IPS-15b (cell line): Measurements from ENCODE around the gene KCNJ9.

ENCODE experiments used
- H3K27me3 ChIP-seq: one replicate; pipeline ENCODE4 v1.6.1; 2013; ENCODE audit warnings: low read length; ENCODE audit not compliant: control insufficient read depth, insufficient read depth
- H3K36me3 ChIP-seq: one replicate; pipeline ENCODE4 v1.6.1; 2013; ENCODE audit warnings: low read length; ENCODE audit not compliant: control insufficient read depth, insufficient read depth
- H3K4me1 ChIP-seq: one replicate; pipeline ENCODE4 v1.6.1; 2013; ENCODE audit warnings: mild to moderate bottlenecking, low read length; ENCODE audit not compliant: control insufficient read depth, insufficient read depth
- H3K4me3 ChIP-seq: one replicate; pipeline ENCODE4 v1.5.1; 2013; ENCODE audit warnings: low read depth, low read length
- H3K9ac ChIP-seq: one replicate; pipeline ENCODE4 v1.6.1; 2013; ENCODE audit warnings: low read depth, mild to moderate bottlenecking, low read length
- H3K9me3 ChIP-seq: one replicate; pipeline ENCODE4 v1.6.1; 2013; ENCODE audit warnings: mild to moderate bottlenecking, low read length; ENCODE audit not compliant: control insufficient read depth, insufficient read depth

KCNJ9 gene

GRCh38 chr1:160093624-160094290 is 12.4 kb downstream of the KCNJ9 start:
- H3K4me3 ChIP-seq: no peak overlapping the region
- H3K9ac ChIP-seq: no peak overlapping the region
- no peaks in the 10 kb centered on the region for H3K9me3 ChIP-seq
- peaks cover 30% of the 10 kb centered on the region for H3K4me1 ChIP-seq
- peaks cover 36% of the 10 kb centered on the region for H3K36me3 ChIP-seq
- no peaks in the 10 kb centered on the region for H3K27me3 ChIP-seq

DNA sequence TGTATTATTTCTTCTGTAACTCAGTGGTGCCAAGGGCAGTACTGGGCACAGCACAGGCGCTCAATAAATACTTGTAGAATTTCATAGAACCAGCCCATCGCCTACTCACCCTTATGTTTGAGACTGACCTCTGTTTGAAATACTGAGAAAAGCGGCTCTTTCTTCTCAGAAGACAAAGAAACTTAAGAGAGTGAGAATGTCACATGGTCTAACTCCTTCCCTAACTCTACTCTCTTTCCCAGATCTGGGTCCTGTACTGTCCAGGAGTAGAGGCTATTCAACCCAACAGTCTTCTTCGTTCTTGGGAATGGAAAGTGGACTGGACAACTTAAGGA is 12.9 kb downstream of the KCNJ9 start:
- Histone ChIP-seq H3K4me3 (no peak overlapping the region), H3K9me3 (no peaks in the 10 kb centered on the region), H3K27me3 (no peaks in the 10 kb centered on the region), H3K4me1 (peaks cover 32% of the 10 kb centered on the region), H3K9ac (no peak overlapping the region), H3K36me3 (peaks cover 36% of the 10 kb centered on the region)

- H3K9me3 ChIP-seq: no peaks in the 10 kb centered on the region
- H3K9ac ChIP-seq: no peak overlapping the region
- H3K36me3 ChIP-seq: peaks cover 36% of the 10 kb centered on the region
- H3K4me3 ChIP-seq: no peak overlapping the region
- peaks cover 5% of the 10 kb centered on the region for H3K27me3 ChIP-seq
- peaks cover 34% of the 10 kb centered on the region for H3K4me1 ChIP-seq
Observed at GRCh38 chr1:160094806-160095205, 13.5 kb downstream of the KCNJ9 start.

DNA sequence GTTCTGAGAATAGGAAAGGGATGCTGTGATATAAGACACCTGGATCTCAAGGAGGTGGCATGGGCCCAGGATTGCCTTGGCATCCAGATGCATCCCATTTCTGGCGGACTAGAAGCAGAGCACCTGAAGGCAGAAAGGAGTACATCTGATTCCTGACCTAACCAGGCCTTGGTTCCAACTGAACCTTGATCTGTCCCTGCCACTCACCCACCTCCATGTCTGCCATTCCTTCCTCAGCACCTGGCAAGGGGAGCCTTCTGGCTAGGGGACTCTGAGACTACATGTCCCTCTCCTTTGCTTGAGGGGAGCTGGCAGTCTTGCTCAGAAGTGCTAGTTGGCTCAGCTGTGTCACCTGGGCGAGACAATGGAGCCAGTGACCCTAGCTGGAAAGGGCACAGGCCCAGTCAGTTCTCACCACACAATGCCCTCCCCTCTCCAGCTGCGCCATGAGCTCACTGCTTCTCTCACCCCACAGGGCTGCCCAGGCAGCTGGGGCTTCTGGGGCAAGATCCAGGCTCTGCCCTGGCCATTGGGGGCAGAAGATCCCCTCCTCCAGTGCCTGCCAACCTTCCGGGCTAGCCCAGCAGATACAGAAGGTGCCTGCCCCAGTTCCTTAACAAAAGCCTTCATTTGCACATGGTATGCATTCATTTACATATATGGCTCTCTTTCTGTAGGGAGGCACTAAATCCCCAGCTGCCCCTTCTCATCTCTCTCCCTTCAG is 14.2 kb downstream of the KCNJ9 start:
- Histone ChIP-seq H3K9me3 (no peaks in the 10 kb centered on the region), H3K4me3 (peak overlapping the region; percentile 20), H3K4me1 (peaks cover 34% of the 10 kb centered on the region), H3K36me3 (peaks cover 36% of the 10 kb centered on the region), H3K27me3 (peaks cover 9% of the 10 kb centered on the region), H3K9ac (no peak overlapping the region)

- Histone ChIP-seq H3K36me3 (peaks cover 32% of the 10 kb centered on the region), H3K9me3 (no peaks in the 10 kb centered on the region), H3K9ac (peak overlapping the region; percentile 13), H3K27me3 (peaks cover 9% of the 10 kb centered on the region), H3K4me1 (peaks cover 39% of the 10 kb centered on the region), H3K4me3 (peak overlapping the region; percentile 87)
Observed at GRCh38 chr1:160096274-160097116, 15.2 kb downstream of the KCNJ9 start.

- H3K36me3 ChIP-seq: peaks cover 26% of the 10 kb centered on the region
- peaks cover 9% of the 10 kb centered on the region for H3K27me3 ChIP-seq
- H3K4me3 ChIP-seq: peak overlapping the region; percentile 87
- no peaks in the 10 kb centered on the region for H3K9me3 ChIP-seq
- H3K9ac ChIP-seq: peak overlapping the region; percentile 63
- H3K4me1 ChIP-seq: peaks cover 39% of the 10 kb centered on the region
Observed at GRCh38 chr1:160097151-160097910, 16.0 kb downstream of the KCNJ9 start.

DNA sequence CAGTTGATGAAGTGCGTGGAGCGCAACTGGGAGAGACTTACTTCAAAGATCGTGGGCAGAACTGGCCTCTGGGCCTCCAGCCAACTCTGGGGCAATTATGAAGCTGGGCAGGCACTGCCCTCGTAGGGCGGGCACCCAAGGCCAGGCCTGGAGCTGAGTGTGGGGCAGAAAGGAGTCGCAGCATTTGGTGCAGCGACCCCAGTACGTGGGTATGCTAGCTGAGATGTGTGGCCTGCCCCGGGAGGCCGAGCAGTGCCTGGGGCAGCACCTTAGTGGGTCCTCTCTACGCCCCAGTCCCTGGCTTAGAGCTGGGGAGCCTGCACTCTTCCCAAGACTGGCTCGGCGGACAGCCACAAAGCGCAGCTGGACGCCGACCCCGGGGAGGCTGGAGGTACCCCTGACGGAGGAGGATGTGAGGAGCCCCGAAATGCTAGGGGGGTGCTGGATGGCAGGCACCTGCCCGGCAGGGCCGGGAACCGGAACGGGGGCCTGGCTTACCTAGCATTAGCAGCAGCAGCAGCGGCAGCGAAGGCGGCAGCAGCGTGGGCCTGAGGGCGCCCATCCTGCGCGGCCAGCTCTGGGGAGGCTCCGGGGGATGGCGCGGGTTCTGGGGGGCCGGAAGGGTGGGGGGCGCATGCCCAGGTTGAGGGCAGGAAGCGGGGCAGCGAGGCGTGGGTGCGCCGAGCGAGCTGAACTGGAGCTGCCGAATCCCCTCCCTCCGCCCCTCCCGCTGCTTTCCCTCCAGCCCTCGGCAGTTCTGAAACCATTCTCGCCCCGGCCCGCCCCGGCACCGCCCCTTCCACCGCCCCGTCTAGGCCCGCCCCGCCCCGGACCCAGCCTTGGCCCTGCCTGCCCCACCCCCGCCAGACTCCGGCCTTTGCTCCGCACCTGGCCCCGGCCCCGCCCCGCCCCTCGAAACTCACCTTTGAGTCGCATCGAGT is 16.8 kb downstream of the KCNJ9 start, which contains the start of gene IGSF8:
Gene IGSF8, minus strand, starts transcription at position 709 of the 941 bp plus-strand sequence. Its CDS starts 147 bp downstream, at position 562.
- Histone ChIP-seq H3K27me3 (peaks cover 9% of the 10 kb centered on the region), H3K9ac (peak within 1 kb of the TSS; percentile 63), H3K36me3 (peaks cover 18% of the 10 kb centered on the region), H3K4me3 (peak within 1 kb of the TSS; percentile 87), H3K4me1 (peaks cover 39% of the 10 kb centered on the region), H3K9me3 (no peaks in the 10 kb centered on the region)

DNA sequence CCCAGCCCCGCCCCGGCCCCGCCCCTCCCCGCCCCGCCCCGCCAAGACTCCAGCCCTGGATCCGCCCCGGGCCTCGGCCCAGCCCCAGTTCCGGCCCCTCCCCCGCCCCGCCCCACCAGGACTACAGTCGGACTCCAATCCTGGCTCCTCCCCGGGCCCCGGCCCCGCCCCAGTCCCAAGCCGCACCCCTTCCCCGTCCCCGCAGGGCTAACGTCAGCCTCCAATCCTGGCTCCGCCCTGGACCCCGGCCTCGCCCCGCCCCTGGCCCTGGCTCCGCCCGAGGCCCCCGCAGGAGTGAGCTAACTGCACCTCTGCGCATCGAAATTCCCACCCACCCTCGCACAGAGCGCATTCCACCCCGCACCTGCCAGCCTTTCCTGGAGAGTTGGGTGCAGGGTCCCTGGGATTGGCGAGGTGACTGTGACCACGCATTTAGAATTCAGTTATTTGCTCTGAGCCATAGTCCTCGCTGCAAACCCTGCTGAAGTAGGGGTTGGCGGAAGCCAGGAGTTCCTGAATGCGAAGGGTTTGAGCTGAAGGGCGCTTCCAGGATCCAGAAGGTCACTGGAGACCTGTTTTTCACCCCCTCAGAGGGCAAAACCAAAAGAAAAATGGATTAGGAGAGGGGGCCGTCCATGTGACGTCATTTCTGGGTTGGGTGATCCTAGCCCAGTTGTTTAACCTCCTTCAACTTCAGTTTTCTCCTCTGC is 17.7 kb downstream of the KCNJ9 start:
- H3K4me1 ChIP-seq: peaks cover 39% of the 10 kb centered on the region
- no peaks in the 10 kb centered on the region for H3K9me3 ChIP-seq
- peaks cover 10% of the 10 kb centered on the region for H3K36me3 ChIP-seq
- H3K27me3 ChIP-seq: peaks cover 9% of the 10 kb centered on the region
- peak overlapping the region; percentile 52 for H3K4me3 ChIP-seq
- H3K9ac ChIP-seq: peak overlapping the region; percentile 41

- Histone ChIP-seq H3K9ac (no peak overlapping the region), H3K9me3 (no peaks in the 10 kb centered on the region), H3K27me3 (peaks cover 9% of the 10 kb centered on the region), H3K36me3 (peaks cover 6% of the 10 kb centered on the region), H3K4me3 (no peak overlapping the region), H3K4me1 (peaks cover 37% of the 10 kb centered on the region)
Observed at GRCh38 chr1:160099716-160100375, 18.5 kb downstream of the KCNJ9 start.
